HepG2 (cell line): ENCODE measurements around the gene ITGB3. TPM values are rescaled to one million over a fixed set of nuclear protein-coding genes. Genes with fewer than 3 reads are reported as not detected.

Source experiments
- ATAC-seq: fragments of 200-7000 bp; cut with Tn5 transposase; 3 replicates; pipeline ENCODE4 v1.9.1; 2020; ENCODE audit warnings: mild to moderate bottlenecking, moderate library complexity
- BruUV-seq: library from RNA; stranded (reverse); fragments of 400-500 nt; replicated peaks from 2 replicates; lab custom pipeline; 2021; lab: Mats Ljungman, UMichigan
- CTCF ChIA-PET: fragments of 300-600 bp; formaldehyde crosslinking; extraction: SDS; loops from one replicate; lab custom pipeline; 2021; ENCODE audit warnings: low total read pairs, inconsistent platforms, low intra/inter-chr PET ratio; lab: Yijun Ruan, JAX
- POLR2A ChIA-PET: fragments of 350-600 bp; sonication (Branson Sonifier 250); formaldehyde crosslinking; loops from one replicate; lab custom pipeline; 2020; ENCODE audit warnings: antibody characterized with exemption, inconsistent platforms; lab: Yijun Ruan, JAX
- DNase-seq: peaks from one replicate; pipeline ENCODE4 v3.0.0-alpha.2; 2015; ENCODE audit warnings: low spot score
- FAIRE-seq: peaks from 3 replicates; lab custom pipeline; 2011; peaks lifted over from hg19 to GRCh38; lab: Jason Lieb, UNC
- H2AFZ ChIP-seq: one replicate; pipeline ENCODE4 v1.6.1; 2011; ENCODE audit warnings: low read length, inconsistent platforms
- H3K27ac ChIP-seq: fragments of 300-600 bp; 3 replicates; pipeline ENCODE4 v1.8.0; 2011; ENCODE audit warnings: mixed run types, mild to moderate bottlenecking, mixed read lengths, low read length, inconsistent platforms; ENCODE audit not compliant: insufficient read depth; ENCODE audit errors: extremely low read length
- H3K27me3 ChIP-seq, 2 experiments: fragments of 200-600 bp in 1 of 2; 2 replicates in 1 of 2; 3 replicates in 1 of 2; pipeline versions ENCODE4 v1.6.0 to v1.8.0; 2011; ENCODE audit warnings: low read length in 2 of 2, mild to moderate bottlenecking in 2 of 2, moderate library complexity in 2 of 2, inconsistent platforms in 1 of 2; ENCODE audit not compliant: insufficient read depth in 2 of 2, control insufficient read depth in 1 of 2
- H3K36me3 ChIP-seq, 2 experiments: fragments of 200-600 bp in 1 of 2; replicated peaks in 1 of 2; 2 replicates in 1 of 2; 3 replicates in 1 of 2; pipeline versions ENCODE4 v1.5.1 to v1.8.0; 2011; ENCODE audit warnings: low read length in 2 of 2, inconsistent platforms in 1 of 2; ENCODE audit not compliant: insufficient read depth in 2 of 2, control insufficient read depth in 1 of 2
- H3K4me1 ChIP-seq: 2 replicates; pipeline ENCODE4 v1.5.1; 2012; ENCODE audit warnings: low read length, inconsistent platforms; ENCODE audit not compliant: insufficient read depth
- H3K4me2 ChIP-seq: 2 replicates; pipeline ENCODE4 v1.6.0; 2011; ENCODE audit warnings: low read depth, low read length, inconsistent platforms
- H3K4me3 ChIP-seq, 3 experiments: fragments of 200-600 bp in 1 of 3; sonication (generic), shearing (Covaris generic) in 1 of 3; replicated peaks in 1 of 3; 2 replicates each; pipeline ENCODE4 v1.5.1; 2011 to 2016; ENCODE audit warnings: low read length in 3 of 3, inconsistent platforms in 2 of 3, low read depth in 2 of 3, mild to moderate bottlenecking in 2 of 3, control low read depth in 1 of 3, mixed read lengths in 1 of 3; ENCODE audit not compliant: insufficient read depth in 1 of 3
- H3K79me2 ChIP-seq: one replicate; pipeline ENCODE4 v1.6.1; 2011; ENCODE audit warnings: low read length, inconsistent platforms; ENCODE audit not compliant: insufficient read depth
- H3K9ac ChIP-seq: 2 replicates; pipeline ENCODE4 v1.6.0; 2011; ENCODE audit warnings: mild to moderate bottlenecking, low read depth, low read length, inconsistent platforms; ENCODE audit not compliant: insufficient read depth
- H3K9me3 ChIP-seq: 2 replicates; pipeline ENCODE4 v1.5.1; 2012; ENCODE audit warnings: mild to moderate bottlenecking, low read length
- H4K20me1 ChIP-seq: 2 replicates; pipeline ENCODE4 v1.6.0; 2011; ENCODE audit warnings: inconsistent platforms, mild to moderate bottlenecking, low read length, moderate library complexity; ENCODE audit not compliant: insufficient read depth
- ATF7-NPFF ChIP-seq: sonication (generic); formaldehyde crosslinking; IDR thresholded peaks from 2 replicates; pipeline ENCODE4 v1.8.1; 2023; ENCODE audit warnings: mild to moderate bottlenecking, low read depth, missing genetic modification reagents, moderate library complexity
- CREM ChIP-seq, 2 experiments: sonication (generic) in 1 of 2; formaldehyde crosslinking in 1 of 2; IDR thresholded peaks; 2 replicates each; pipeline versions ENCODE4 v1.4.0 to v1.6.1; 2016 to 2020; ENCODE audit warnings: antibody characterized with exemption in 1 of 2, mild to moderate bottlenecking in 1 of 2, missing genetic modification reagents in 1 of 2
- NR2F2 ChIP-seq: IDR thresholded peaks from 2 replicates; pipeline ENCODE4 v1.6.1; 2012; ENCODE audit warnings: low read depth, inconsistent platforms, borderline replicate concordance
- NR3C1 ChIP-seq: sonication (generic); formaldehyde crosslinking; IDR thresholded peaks from 2 replicates; pipeline ENCODE4 v1.4.0; 2020; ENCODE audit warnings: missing genetic modification reagents
- RXRA ChIP-seq: sonication (generic); formaldehyde crosslinking; IDR thresholded peaks from 2 replicates; pipeline ENCODE4 v1.5.1; 2020; ENCODE audit warnings: missing genetic modification reagents
- TARDBP ChIP-seq: sonication (generic); formaldehyde crosslinking; IDR thresholded peaks from 2 replicates; pipeline ENCODE4 v1.8.0; 2022; ENCODE audit warnings: mild to moderate bottlenecking, missing genetic modification reagents
- TEAD2 ChIP-seq: sonication (generic); formaldehyde crosslinking; IDR thresholded peaks from 2 replicates; pipeline ENCODE4 v1.9.0; 2021; ENCODE audit warnings: missing genetic modification reagents
- THYN1 ChIP-seq: sonication (generic); formaldehyde crosslinking; IDR thresholded peaks from 2 replicates; pipeline ENCODE4 v1.8.1; 2023; ENCODE audit warnings: low read depth, mild to moderate bottlenecking, moderate library complexity, missing genetic modification reagents, borderline replicate concordance
- ZBED4 ChIP-seq: sonication (generic); formaldehyde crosslinking; IDR thresholded peaks from 2 replicates; pipeline ENCODE4 v1.4.0; 2020; ENCODE audit warnings: missing genetic modification reagents, borderline replicate concordance
- ZFP1 ChIP-seq: IDR thresholded peaks from 2 replicates; pipeline ENCODE4 v1.6.1; 2016
- ZNF10 ChIP-seq: sonication (generic); formaldehyde crosslinking; IDR thresholded peaks from 2 replicates; pipeline ENCODE4 v1.4.0; 2020; ENCODE audit warnings: mild to moderate bottlenecking, low read depth, missing genetic modification reagents, borderline replicate concordance
- ZNF20 ChIP-seq: sonication (generic); formaldehyde crosslinking; IDR thresholded peaks from 2 replicates; pipeline ENCODE4 v1.4.0; 2020; ENCODE audit warnings: mild to moderate bottlenecking, moderate library complexity, missing genetic modification reagents
- ZNF615 ChIP-seq: sonication (generic); formaldehyde crosslinking; IDR thresholded peaks from 2 replicates; pipeline ENCODE4 v1.5.0; 2020; ENCODE audit warnings: mild to moderate bottlenecking, missing genetic modification reagents, borderline replicate concordance
- ZNF790 ChIP-seq: sonication (generic); formaldehyde crosslinking; IDR thresholded peaks from 2 replicates; pipeline ENCODE4 v1.8.0; 2022; ENCODE audit warnings: missing genetic modification reagents, mild to moderate bottlenecking, borderline replicate concordance
- WGBS: methylation state at CpG from one replicate; pipeline ENCODE4 v1.1.6; 2017; ENCODE audit warnings: low lambda C conversion rate; 5-methylcytosine and 5-hydroxymethylcytosine counted together
- in situ Hi-C: cut with HindIII; loops from 2 replicates; pipeline ENCODE4 v1.10.0; 2017; ENCODE audit warnings: low pct_unique_long_range_greater_than_20kb; ENCODE audit not compliant: extremely low pct_ligation_motif_present
- intact Hi-C: fragments of 100-400 bp; cut with micrococcal nuclease; formaldehyde crosslinking; loops from one replicate; pipeline ENCODE4 v1.10.0; 2022; ENCODE audit not compliant: unreplicated experiment
- polyA plus RNA-seq, 8 experiments: library from polyadenylated mRNA; depleted of rRNA in 3 of 8; stranded (reverse) in 7 of 8; unstranded in 1 of 8; fragments of >200 nt; fragmentation: Illumina TruSeq in 4 of 8; extraction: Trizol in 4 of 8; gene quantifications; 2 replicates each; pipeline versions ENCODE4 v1.2.1 to v1.2.3, GENCODE V29; 2011 to 2016; ENCODE audit warnings: low read depth in 4 of 8, missing spikeins in 1 of 8, mixed read lengths in 1 of 8; ENCODE audit not compliant: insufficient read depth in 1 of 8
- total RNA-seq, 5 experiments: library from RNA; depleted of rRNA; stranded (reverse); fragments of >200 nt; fragmentation: Illumina TruSeq; extraction: Trizol; gene quantifications; 2 replicates each; pipeline ENCODE4 v1.2.3, GENCODE V29; 2016; ENCODE audit warnings: low read depth in 1 of 5

Gene ITGB3
- total and polyA plus RNA-seq, 2 of the 13 experiments (the other 11 are each of a cell fraction or from before 2014, with no cell fraction given), result 0.09 to 0.31 TPM

DNA sequence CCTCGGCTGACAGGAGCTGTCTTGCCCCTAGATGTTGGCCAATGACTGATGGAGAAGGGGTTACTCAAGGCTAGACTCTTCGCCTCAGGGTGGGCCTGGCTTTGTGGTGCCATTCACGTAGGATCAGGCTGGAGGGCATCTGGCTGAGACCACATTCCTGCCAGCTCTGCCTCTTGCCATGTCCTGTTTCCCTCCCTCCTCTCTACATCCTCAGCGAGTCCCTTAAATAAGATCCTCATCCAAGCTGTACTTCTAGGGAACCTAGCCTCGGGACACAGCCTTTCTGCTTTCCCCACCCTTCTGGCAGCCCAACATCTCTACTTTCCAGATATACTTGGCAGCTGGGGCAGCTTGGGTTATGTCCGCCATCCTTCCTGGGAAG lies 42.2 kb downstream of the ITGB3 start:
- no peak overlapping the region for H3K27ac ChIP-seq
- intact Hi-C loops (loop anchor here (2.0 kb wide), 1 partner anchor 43 kb away; the partner anchor contains the start of gene ITGB3), in situ Hi-C loops (no loop called here)
- 46% methylated on average over 6 of the region's 6 CpGs for WGBS
- H3K9me3 ChIP-seq, result no peaks in the 10 kb centered on the region
- no peak overlapping the region; the same call in 1 of the 2 replicates for H3K4me2 ChIP-seq
- DNase-seq, result no peak
- H3K4me3 ChIP-seq, result peak overlapping the region in 1 of 3 experiments; percentile 24; a peak in 1 of 6 replicates
- H3K27me3 ChIP-seq, result peaks cover 0 to 17% of the 10 kb centered on the region in 2 experiments; a peak in 3 of 5 replicates
- BruUV-seq, result no TSS peak
- TF ChIP-seq RXRA (CRISPR knock-in tag) (0 out of 2 replicates have a peak, but pooled peaks have one; percentile 8), THYN1 (no peak)
- ChIA-PET POLR2A (no interaction called here), CTCF (no interaction called here)
- no peaks in the 10 kb centered on the region for H3K79me2 ChIP-seq
- no peak overlapping the region for H3K9ac ChIP-seq
- H3K4me1 ChIP-seq, result peaks cover 32% of the 10 kb centered on the region
- FAIRE-seq, result no peak
- no peak overlapping the region for H2AFZ ChIP-seq
- no peaks in the 10 kb centered on the region for H3K36me3 ChIP-seq
- no peaks in the 10 kb centered on the region for H4K20me1 ChIP-seq
- no peak; the same call in 2 of the 3 replicates for ATAC-seq

DNA sequence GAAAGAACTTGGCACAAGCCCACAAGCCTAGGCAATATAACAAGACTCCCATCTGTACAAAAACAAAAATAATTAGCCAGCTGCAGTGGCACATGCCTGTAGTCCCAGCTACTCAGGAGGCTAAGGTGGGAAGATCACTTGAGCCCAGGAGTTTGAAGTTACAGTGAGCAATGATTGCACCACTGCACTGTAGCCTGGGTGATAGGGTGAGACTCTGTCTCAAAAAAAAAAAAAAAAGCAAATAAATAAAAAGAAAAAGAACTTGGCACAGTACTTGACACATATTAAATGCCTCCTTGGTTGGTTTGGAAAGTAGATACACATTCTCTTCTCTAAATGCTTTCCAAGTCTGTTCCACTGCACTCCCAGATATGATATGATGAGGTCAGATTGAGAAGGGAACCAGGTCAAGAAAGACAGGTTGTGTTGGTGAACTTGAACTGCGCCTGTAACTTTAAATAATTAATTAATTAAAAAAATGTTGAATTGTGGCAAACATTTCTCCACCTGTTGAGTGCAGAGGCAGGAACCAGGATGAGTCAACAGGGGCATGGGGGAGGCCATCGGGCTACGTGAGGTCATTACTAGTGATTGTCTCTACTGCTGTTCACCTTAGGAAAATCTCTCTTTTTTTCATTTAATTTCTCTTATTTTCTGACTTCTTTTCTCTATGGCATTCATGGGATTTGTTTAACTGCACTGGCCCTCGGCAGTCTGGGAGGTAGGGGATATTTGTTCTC lies 44.2 kb downstream of the ITGB3 start:
- Histone ChIP-seq H3K27me3 (peaks cover 0 to 16% of the 10 kb centered on the region in 2 experiments; a peak in 3 of 5 replicates), H3K79me2 (no peaks in the 10 kb centered on the region), H2AFZ (no peak overlapping the region), H3K4me1 (peaks cover 17% of the 10 kb centered on the region), H3K27ac (no peak overlapping the region), H3K4me3 (no peak overlapping the region), H4K20me1 (no peaks in the 10 kb centered on the region), H3K36me3 (no peaks in the 10 kb centered on the region), H3K9ac (no peak overlapping the region), H3K9me3 (no peaks in the 10 kb centered on the region), H3K4me2 (no peak overlapping the region)
- DNase-seq (no peak), ATAC-seq (no peak), FAIRE-seq (no peak)
- ChIA-PET POLR2A (no interaction called here), CTCF (no interaction called here)
- 61% methylated on average over 4 of the region's 4 CpGs for WGBS
- intact Hi-C loops, result no loop called here
- no TSS peak for BruUV-seq
- in situ Hi-C loops, result no loop called here
- no peak for TF ChIP-seq CREM (IDR thresholded peaks at IDR 0.05)
- TF ChIP-seq CREM (CRISPR knock-in tag; IDR thresholded peaks at IDR 0.05), result no peak
- no peak for TF ChIP-seq ZNF20
- TF ChIP-seq ZFP1, result no peak
- TF ChIP-seq NR3C1, result no peak
- TF ChIP-seq ZNF615, result no peak
- TF ChIP-seq NR2F2, result no peak
- TF ChIP-seq TARDBP, result no peak
- no peak for TF ChIP-seq ZNF790 (CRISPR knock-in tag)
- TF ChIP-seq ZBED4 (CRISPR knock-in tag), result no peak
- TF ChIP-seq ATF7-NPFF (CRISPR knock-in tag), result no peak
- TF ChIP-seq TEAD2 (CRISPR knock-in tag), result no peak
- no peak for TF ChIP-seq ZNF10 (CRISPR knock-in tag)
